Measurements from ENCODE around the gene PDE4D. TPM values are rescaled to one million over a fixed set of nuclear protein-coding genes. Genes with fewer than 3 reads are reported as not detected.

PDE4D gene
- polyA plus RNA-seq, 3 donors, result 1.3 to 22.7 (median 11.0) TPM

DNA sequence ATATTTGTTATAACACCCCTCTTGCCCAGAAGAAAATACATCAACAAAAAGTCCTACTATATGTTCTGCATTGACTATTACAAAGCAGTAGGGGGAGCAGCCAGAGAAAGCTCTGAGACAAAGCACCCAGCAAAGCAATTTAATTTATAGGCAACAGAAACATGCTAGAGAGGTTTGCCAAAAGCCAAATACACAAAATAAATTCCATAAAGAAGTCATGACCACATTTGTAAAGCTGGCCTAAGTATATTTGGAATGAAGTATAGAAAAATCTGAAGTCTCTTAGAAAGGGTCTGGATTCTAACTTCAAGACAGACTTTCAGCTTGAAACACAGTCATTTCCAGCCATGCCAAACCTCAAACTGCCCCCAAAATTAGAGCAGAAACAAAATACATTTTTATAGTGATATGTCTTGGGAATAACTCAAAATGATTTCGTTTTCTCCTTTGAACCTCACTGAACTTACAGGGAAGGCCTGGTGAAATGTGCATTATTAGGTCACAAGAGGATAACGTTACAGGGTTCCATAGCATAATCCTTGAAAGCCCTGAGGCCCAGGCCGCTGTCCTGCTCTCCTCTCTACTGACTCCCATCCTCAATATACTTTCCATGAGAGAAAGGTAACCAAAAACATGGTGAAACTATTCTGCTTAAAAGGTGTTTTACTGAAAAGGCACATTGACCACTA, 858.9 kb downstream of the PDE4D start:
- H3K27ac ChIP-seq (ENCODE audit: low read depth, low read length), result no peak overlapping the region
- 71 to 79% (median 74%) methylated on average over 3 of the region's 3 CpGs for WGBS, 3 donors

DNA sequence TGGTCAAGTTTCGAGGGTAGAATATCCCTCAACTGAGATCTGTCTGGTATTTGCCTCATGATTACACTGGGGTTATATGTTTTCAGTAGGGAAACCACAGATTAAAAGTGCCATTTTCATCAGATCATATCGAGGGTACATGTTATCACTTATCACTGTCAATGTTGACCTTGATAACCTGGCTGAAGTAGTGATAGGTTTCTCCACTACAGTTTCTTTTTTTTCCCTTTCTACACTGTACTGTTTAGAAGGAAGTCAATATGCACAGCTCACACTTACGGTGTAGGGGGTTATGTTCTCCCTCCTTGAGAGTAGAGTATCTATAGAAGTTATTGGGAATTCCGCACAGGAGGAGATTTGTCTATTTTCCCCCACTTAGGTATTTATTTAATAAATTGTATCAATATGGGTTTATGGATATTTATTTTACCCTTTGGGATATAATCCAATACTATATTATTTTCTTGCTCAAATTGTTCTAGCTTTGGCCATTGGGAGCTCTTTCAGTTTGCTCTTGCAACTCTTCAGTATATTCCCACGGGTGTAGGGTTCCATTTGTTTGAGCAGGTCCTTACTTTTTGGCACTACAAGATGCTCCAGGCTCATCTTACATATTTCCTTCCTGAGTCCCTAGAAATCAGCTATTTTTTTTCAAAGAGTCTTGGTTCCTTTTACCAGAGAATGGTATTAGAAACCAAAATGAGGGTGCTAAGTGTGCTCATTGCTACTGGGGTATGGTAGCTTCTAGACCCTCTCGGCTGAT, 866.2 kb downstream of the PDE4D start:
- no peak overlapping the region for H3K27ac ChIP-seq (ENCODE audit: low read depth, low read length)
- WGBS, 3 donors, result 86 to 95% (median 95%) methylated on average over 6 of the region's 6 CpGs

DNA sequence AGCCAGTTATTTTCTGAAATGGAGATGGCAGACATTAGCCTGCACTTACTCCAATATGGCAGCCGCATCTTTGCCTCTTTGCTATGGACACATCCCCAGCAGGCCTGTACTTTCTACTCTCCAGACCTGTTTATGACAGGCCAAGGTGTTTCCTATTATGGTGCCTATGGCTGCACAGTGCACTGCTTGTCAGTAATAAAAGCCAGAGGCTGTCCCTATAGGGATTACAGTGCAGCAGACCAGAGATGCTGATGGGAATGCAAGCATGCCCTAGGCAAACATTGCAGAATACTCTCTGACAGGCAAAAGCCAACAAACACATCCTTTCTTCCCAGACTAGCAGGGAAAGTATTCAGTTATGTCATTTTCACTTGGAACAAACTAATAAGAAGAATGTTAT, 867.8 kb downstream of the PDE4D start:
- 97 to 99% (median 97%) methylated on average over 1 of the region's 1 CpG for WGBS, 3 donors

GRCh38 chr5:59021837-59022514, 871.5 kb downstream of the PDE4D start:
- H3K27ac ChIP-seq (ENCODE audit: low read depth, low read length), result no peak overlapping the region
- WGBS, 3 donors, result 69 to 76% (median 75%) methylated on average over 7 of the region's 7 CpGs

More for the DNA sequence above, 867.8 kb downstream of the PDE4D start:
- no peak overlapping the region for H3K27ac ChIP-seq (ENCODE audit: low read depth, low read length)

- H3K27ac ChIP-seq (ENCODE audit: low read depth, low read length), result no peak overlapping the region
Observed at GRCh38 chr5:59021286-59021673, 872.2 kb downstream of the PDE4D start.

DNA sequence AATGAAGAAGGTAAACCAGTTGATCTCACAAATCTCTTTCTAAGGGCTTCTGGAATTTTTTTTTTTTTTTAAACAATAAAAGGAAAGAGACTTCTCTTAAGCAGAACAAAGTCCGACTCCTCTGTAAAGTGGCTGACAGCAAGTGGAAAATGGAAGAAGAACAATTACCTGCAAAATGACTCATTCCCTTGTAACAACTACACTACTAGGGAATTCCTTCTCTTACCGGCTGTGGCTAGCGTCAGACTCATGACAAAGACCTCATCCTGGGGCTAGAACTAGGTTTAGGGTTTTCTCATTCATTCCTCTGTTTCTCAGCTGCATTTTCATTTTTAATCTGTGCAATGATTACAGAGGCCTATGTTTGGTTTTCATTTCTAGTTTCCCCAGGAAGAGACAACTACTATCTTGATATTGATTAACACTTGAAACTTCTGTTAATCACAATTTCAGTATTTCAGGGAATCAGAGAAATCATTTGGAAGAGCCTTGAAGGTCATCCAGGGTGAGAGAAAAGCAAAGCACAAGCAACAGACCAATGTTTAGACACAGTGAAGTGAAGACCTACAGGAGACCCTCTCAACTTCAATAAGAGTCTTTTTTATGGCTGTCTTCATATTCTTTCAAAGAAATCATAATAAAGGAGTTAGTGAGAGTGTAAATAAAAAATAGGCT, 872.8 kb downstream of the PDE4D start:
- WGBS, 3 donors, result 70 to 81% (median 75%) methylated on average over 3 of the region's 3 CpGs
- no peak overlapping the region for H3K27ac ChIP-seq (ENCODE audit: low read depth, low read length)

DNA sequence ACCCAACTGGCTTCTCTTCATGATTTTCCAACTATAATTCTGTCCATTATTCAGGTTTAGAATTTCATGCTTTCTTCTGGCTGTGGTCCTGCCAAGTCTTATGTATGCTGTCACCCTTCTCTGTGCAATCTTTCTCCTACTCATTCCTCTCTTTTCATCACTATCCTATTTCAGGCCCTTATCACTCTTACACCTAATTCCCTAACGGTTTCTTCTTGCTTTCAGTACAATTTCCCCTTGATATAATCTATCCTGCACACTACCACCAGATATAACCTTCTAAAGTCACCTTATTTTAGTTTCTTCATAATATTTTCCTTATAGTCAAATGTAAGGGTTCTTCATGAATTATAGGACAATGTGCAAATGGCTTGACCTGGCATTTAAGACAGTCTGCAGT, 874.4 kb downstream of the PDE4D start:
- WGBS, 3 donors, result 76 to 86% (median 81%) methylated on average over 1 of the region's 1 CpG
- H3K27ac ChIP-seq (ENCODE audit: low read depth, low read length), result no peak overlapping the region

- WGBS, 3 donors, result 95 to 99% (median 96%) methylated on average over 5 of the region's 5 CpGs
- no peak overlapping the region for H3K27ac ChIP-seq (ENCODE audit: low read depth, low read length)
Observed at GRCh38 chr5:59016925-59017324, 876.6 kb downstream of the PDE4D start.

GRCh38 chr5:59008816-59009473, 884.6 kb downstream of the PDE4D start:
- H3K27ac ChIP-seq (ENCODE audit: low read depth, low read length), result no peak overlapping the region

DNA sequence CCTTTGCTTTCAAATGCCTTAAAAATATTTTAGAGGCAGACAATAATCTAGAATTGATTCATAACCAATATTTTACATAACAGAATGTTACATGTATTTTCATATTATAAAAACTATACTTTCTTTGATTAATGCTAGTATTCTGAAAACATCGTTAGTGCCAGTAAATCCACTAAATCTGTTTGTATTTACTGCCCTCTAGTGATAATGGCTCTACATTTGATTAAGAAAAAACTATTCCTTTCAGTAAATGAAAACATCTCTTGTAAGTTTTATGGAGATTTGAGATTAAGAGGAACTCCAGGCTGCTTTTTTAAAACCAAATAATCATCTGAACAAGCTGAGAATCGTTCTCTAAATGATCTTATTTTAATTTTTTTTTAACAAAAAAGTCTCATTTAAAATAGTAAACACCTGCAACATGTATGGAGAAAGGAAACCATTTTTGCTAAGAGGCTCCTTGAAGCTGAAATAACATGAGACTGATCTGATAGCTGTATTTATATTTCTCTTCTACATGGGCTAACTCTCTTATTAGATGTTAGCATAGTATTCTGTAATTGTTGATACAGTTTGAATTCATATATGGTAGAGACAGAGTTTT, 886.0 kb downstream of the PDE4D start:
- WGBS, 3 donors, result 7 to 10% (median 8%) methylated on average over 2 of the region's 2 CpGs
- H3K27ac ChIP-seq (ENCODE audit: low read depth, low read length), result no peak overlapping the region

DNA sequence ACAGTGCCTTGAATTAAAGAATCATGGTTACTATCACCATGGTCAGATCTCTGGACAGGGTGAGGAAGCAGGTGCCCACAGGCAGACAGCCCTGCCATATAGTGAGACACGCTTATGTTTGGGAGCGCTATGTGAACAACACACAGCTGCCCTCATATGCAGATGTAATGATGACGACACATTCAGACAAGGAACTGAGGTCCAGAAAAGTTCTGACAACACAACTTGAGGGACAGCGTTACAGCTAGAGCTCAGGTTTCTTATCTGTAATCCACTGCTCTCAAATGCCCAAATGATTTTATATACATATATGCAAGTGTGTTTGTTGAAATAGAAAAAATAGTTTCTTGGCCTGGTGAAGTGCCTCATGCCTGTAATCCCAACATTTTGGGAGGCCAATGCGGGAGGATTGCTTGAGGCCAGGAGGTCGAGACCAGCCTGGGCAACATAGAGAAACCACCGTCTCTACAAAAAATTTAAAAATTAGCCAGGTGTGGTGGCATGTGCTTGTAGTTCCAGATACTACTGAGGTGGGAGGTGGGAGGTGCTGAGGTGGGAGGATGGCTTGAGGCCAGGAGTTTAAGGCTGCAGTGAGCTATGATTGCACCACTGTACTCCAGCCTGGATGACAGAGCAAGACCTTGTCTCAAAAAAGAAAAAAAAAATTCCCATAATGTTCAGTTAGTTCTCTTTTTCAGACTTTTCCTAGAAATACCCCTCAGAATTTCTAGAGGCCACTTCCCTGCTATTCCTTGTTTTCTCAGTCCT, 887.4 kb downstream of the PDE4D start:
- 92 to 95% (median 95%) methylated on average over 7 of the region's 7 CpGs for WGBS, 3 donors
- H3K27ac ChIP-seq (ENCODE audit: low read depth, low read length), result no peak overlapping the region

DNA sequence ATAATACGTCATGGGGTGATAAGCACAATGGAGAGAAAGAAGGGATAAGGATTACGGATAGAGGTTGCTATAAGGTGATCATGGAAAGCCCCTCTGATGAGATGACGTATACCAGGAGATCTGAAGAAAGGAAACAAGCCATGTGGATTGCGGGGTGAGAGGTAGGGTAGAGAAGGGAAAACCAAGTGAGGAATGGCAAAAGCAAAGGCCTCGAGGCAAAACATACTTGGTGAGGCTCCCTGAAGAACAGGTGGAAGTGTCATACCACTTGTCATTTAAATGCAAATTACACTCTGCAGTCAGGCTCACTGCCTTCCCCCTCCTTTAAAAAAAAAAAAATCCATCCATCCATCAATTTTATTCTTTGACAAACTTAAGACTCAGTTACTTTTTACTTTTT, 889.9 kb downstream of the PDE4D start:
- 88 to 96% (median 92%) methylated on average over 5 of the region's 5 CpGs for WGBS, 3 donors
- no peak overlapping the region for H3K27ac ChIP-seq (ENCODE audit: low read depth, low read length)

DNA sequence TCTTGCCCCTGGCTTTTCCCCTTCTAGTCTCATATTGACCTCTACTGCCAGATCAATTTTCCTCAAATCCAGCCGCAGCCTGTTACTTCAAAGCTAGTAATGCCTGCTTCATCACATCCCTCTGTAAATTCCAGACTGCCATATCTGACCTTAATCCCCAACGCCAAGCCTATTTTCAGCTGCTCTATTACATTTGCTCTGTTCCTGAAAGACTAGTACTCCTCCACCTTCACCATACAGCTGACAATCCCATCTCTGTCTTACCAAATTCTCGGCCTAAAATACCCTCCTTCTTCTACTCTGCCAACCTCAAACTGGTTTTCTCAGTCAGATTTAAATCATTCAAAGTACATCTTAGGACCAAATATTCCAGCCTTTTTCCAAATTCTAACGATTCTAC, 890.4 kb downstream of the PDE4D start:
- WGBS, 3 donors, result 78 to 91% (median 90%) methylated on average over 4 of the region's 4 CpGs

GRCh38 chr5:59002162-59002825, 891.2 kb downstream of the PDE4D start:
- WGBS, 3 donors, result 2 to 96% (median 76%) methylated on average over 1 of the region's 1 CpG
- H3K27ac ChIP-seq (ENCODE audit: low read depth, low read length), result no peak overlapping the region

More for the DNA sequence above, 890.4 kb downstream of the PDE4D start:
- no peak overlapping the region for H3K27ac ChIP-seq (ENCODE audit: low read depth, low read length)

- no peak overlapping the region for H3K27ac ChIP-seq (ENCODE audit: low read depth, low read length)
- whole genome bisulfite sequencing, 3 donors, result 91 to 93% (median 92%) methylated on average over 6 of the region's 6 CpGs
Observed at GRCh38 chr5:59001716-59002115, 891.8 kb downstream of the PDE4D start.

DNA sequence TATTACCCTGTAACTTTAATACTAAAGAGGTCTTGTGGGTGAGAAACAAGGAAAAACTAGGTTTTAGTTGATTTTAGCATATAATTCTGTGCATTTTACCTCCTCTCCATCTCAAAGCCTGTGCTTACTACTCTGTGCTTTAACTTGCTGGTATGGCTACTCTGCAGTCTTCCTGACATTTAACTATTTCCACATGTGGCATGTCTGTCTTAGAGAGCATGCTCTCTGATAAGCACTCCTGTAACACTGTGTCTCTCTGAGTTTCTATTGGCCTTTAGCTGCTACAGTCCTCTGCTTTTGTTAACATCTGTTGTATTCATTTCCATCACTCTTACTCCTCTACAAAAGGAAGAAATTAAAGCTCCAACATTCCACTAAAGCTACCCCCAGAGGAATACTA, 892.4 kb downstream of the PDE4D start:
- no peak overlapping the region for H3K27ac ChIP-seq (ENCODE audit: low read depth, low read length)

- 86 to 98% (median 95%) methylated on average over 3 of the region's 3 CpGs for WGBS, 3 donors
Observed at GRCh38 chr5:59000211-59000610, 893.3 kb downstream of the PDE4D start.

More at GRCh38 chr5:59000211-59000610, 893.3 kb downstream of the PDE4D start:
- no peak overlapping the region for H3K27ac ChIP-seq (ENCODE audit: low read depth, low read length)

All from adipose tissue (tissue), 3 donors.